Astrocyte (in vitro differentiated cells and primary cell): ENCODE results near the gene UAP1L1.

Source experiments
- CTCF ChIP-seq: IDR thresholded peaks from 2 replicates; pipeline ENCODE4 v1.5.1; 2011; ENCODE audit warnings: low read depth, mild to moderate bottlenecking, inconsistent platforms, low read length, moderate library complexity; ENCODE audit not compliant: insufficient read depth
- EZH2 ChIP-seq: IDR thresholded peaks from 2 replicates; pipeline ENCODE4 v1.6.1; 2012; ENCODE audit warnings: mild to moderate bottlenecking, low read length, inconsistent platforms; ENCODE audit not compliant: insufficient read depth

GRCh38 chr9:137116728-137117127, 39.4 kb downstream of the UAP1L1 start:
- TF ChIP-seq CTCF, result no peak
- TF ChIP-seq EZH2, result no peak
